ENCODE results near the gene NRCAM.

NRCAM gene

DNA sequence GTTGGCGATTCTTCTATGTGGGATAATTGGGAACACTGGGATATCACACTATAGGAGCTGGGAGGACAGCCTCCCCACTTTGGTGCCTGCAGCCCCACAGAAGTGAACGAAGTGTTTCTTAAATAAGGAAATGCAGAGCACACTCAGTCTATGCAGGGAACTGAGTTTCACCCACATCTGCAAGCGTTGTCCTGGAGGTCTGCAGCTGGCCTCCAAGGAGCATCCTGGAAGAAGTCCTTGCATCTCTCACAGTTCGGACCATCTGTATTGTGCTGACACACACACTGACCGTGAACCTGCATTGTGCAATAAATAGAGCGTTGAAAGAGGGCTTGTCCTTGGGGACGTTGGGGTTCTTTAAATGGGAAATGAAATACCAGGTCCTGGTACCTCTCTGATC lies 351.9 kb downstream of the NRCAM start:
- TF ChIP-seq TAF1 (IDR thresholded peaks at IDR 0.05; ENCODE audit: low read depth, low read length), result no peak
- no peak for TF ChIP-seq PAX5 (IDR thresholded peaks at IDR 0.05; ENCODE audit: insufficient read depth, low read length, severe bottlenecking)
- no peak for TF ChIP-seq POU2F2 (IDR thresholded peaks at IDR 0.05; ENCODE audit: low read depth, low read length)
- no peak for FAIRE-seq

DNA sequence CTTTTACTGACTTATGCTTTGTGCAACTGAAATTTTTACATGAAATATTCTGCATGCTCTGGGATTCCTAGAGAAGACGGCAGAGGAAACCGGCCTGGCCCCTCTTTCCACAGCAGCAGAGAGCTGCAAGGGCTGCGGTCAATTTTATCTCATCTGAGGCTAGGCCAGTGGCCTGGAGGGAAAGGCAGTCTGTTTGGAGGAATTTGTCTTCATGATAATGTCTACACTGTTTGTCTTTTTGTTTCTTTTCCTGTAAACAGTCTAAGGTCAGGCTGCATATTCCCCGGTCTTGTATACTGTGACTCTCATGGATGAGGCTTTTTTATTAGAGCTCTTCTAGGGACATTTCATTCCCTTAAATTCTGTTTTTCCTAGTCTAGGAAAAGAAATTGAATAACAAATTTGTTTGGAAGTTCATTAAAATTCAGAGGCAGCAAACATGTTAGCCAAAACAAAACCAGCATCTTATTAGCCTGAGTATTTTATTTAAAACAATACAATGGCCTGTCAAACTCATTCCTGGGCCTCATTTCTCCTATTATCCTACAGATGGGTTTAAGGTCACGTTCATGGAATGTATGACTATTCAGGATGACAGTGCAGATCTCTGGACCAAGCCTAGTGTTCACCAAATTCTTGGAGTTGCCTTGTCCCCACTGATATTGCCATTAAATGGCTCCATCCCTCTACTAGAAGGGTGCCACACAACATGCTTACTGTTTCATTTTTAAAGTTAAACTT lies 352.5 kb downstream of the NRCAM start:
- FAIRE-seq (no peak), DNase-seq (ENCODE audit: insufficient read length, low spot score) (no peak)
- TF ChIP-seq PAX5 (IDR thresholded peaks at IDR 0.05; ENCODE audit: insufficient read depth, low read length, severe bottlenecking), result no peak
- TF ChIP-seq POU2F2 (IDR thresholded peaks at IDR 0.05; ENCODE audit: low read depth, low read length), result no peak
- TF ChIP-seq TAF1 (IDR thresholded peaks at IDR 0.05; ENCODE audit: low read depth, low read length), result no peak
- TF ChIP-seq POLR2AphosphoS5 (IDR thresholded peaks at IDR 0.05; ENCODE audit: low read depth, low read length), result no peak
- TF ChIP-seq SPI1 (IDR thresholded peaks at IDR 0.05; ENCODE audit: low read depth, low read length), result no peak
- TF ChIP-seq POLR2A (IDR thresholded peaks at IDR 0.05; ENCODE audit: low read depth, low read length), result no peak

More for the DNA sequence above, 351.9 kb downstream of the NRCAM start:
- no peak for DNase-seq (ENCODE audit: insufficient read length, low spot score)

DNA sequence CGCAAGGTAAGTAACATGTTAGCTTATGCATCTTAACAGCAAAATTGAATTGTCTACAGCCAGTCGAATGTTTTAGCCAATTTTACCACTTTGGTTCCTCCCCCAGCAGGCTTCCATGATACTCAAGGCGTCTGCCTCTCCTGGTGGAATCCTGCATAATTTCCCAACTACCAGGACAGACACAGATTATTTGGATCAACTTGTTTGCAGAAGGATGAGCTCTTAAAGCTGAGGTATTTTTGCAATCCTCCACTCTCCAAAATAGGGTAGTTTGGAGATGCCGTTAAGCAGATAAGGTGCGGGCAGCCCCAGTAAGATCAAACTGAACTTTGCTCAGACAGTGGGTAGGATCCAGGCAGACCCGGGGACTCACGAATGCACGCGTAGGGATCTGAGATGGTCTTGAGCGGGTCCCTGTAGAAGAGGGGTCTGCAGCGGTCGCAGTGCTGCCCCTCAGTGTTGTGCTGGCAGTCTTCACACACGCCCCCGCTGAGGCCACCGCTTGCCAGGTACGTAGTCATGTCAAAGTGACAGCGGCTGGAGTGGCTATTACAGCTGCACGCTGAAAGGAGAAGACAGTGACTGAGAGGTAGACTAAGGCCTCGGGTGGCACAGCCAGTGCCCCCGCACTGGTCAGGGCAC lies 353.4 kb downstream of the NRCAM start:
- TF ChIP-seq POU2F2 (IDR thresholded peaks at IDR 0.05; ENCODE audit: low read depth, low read length) (no peak), PAX5 (IDR thresholded peaks at IDR 0.05; ENCODE audit: insufficient read depth, low read length, severe bottlenecking) (no peak), TAF1 (IDR thresholded peaks at IDR 0.05; ENCODE audit: low read depth, low read length) (no peak), POLR2A (IDR thresholded peaks at IDR 0.05; ENCODE audit: low read depth, low read length) (no peak), SPI1 (IDR thresholded peaks at IDR 0.05; ENCODE audit: low read depth, low read length) (no peak), POLR2AphosphoS5 (IDR thresholded peaks at IDR 0.05; ENCODE audit: low read depth, low read length) (no peak)
- no peak for FAIRE-seq
- DNase-seq (ENCODE audit: insufficient read length, low spot score), result no peak

- DNase-seq (ENCODE audit: insufficient read length, low spot score) (no peak), FAIRE-seq (no peak)
- no peak for TF ChIP-seq POLR2AphosphoS5 (IDR thresholded peaks at IDR 0.05; ENCODE audit: low read depth, low read length)
- TF ChIP-seq PAX5 (IDR thresholded peaks at IDR 0.05; ENCODE audit: insufficient read depth, low read length, severe bottlenecking), result no peak
- no peak for TF ChIP-seq SPI1 (IDR thresholded peaks at IDR 0.05; ENCODE audit: low read depth, low read length)
- TF ChIP-seq POLR2A (IDR thresholded peaks at IDR 0.05; ENCODE audit: low read depth, low read length), result no peak
- TF ChIP-seq TAF1 (IDR thresholded peaks at IDR 0.05; ENCODE audit: low read depth, low read length), result no peak
These were observed 354.5 kb downstream of the NRCAM start for GRCh38 chr7:108101759-108102158.

DNA sequence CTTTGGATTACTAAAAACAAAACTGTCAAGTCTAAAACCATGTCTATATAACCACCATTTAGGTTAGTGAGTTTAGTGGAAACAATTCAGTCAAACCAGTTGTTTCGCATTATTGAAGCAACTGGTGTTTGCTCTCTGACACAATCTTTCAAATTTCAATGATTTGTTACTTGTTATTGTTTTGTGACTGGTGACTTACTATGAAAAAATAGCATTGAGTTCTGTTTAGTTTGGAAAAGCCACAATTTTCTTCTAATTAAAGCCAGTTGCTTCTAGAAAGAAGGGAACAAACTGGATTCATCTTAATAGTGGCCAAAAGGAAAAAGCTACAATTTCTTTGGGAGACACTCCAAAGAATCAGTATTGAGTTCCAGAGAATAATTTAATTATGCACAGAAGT lies 356.5 kb downstream of the NRCAM start:
- no peak for FAIRE-seq
- DNase-seq (ENCODE audit: insufficient read length, low spot score), result no peak
- TF ChIP-seq SPI1 (IDR thresholded peaks at IDR 0.05; ENCODE audit: low read depth, low read length), result no peak
- no peak for TF ChIP-seq POLR2AphosphoS5 (IDR thresholded peaks at IDR 0.05; ENCODE audit: low read depth, low read length)
- no peak for TF ChIP-seq POLR2A (IDR thresholded peaks at IDR 0.05; ENCODE audit: low read depth, low read length)
- no peak for TF ChIP-seq PAX5 (IDR thresholded peaks at IDR 0.05; ENCODE audit: insufficient read depth, low read length, severe bottlenecking)
- TF ChIP-seq TAF1 (IDR thresholded peaks at IDR 0.05; ENCODE audit: low read depth, low read length), result no peak
- no peak for TF ChIP-seq POU2F2 (IDR thresholded peaks at IDR 0.05; ENCODE audit: low read depth, low read length)

DNA sequence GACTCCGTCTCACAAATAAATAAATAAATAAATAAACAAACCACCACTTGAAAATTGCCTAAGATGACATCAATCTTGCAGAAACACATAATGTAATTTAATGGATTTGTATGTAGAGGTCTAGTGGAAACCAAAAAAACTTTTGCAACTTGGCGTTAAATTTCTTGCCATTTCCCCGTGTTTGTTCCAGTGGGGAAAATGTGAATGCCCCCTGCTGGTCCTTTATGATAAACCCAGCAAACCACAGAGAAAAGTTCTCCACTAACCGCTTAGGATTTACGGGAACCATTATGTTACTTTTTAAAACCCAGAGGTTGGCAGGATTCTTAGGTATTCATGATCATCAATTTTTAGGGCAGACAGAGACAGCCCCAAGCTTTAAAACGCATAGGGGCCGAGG lies 358.5 kb downstream of the NRCAM start:
- TF ChIP-seq PAX5 (IDR thresholded peaks at IDR 0.05; ENCODE audit: insufficient read depth, low read length, severe bottlenecking) (no peak), POLR2AphosphoS5 (IDR thresholded peaks at IDR 0.05; ENCODE audit: low read depth, low read length) (no peak), POLR2A (IDR thresholded peaks at IDR 0.05; ENCODE audit: low read depth, low read length) (no peak), TAF1 (IDR thresholded peaks at IDR 0.05; ENCODE audit: low read depth, low read length) (no peak), POU2F2 (IDR thresholded peaks at IDR 0.05; ENCODE audit: low read depth, low read length) (no peak), SPI1 (IDR thresholded peaks at IDR 0.05; ENCODE audit: low read depth, low read length) (no peak)
- FAIRE-seq (no peak), DNase-seq (ENCODE audit: insufficient read length, low spot score) (no peak)

Data from GM12891 (cell line).